ENCODE results near the gene TULP4.
A peak's percentile ranks its signal among the peaks of the same experiment; 100 is the strongest.

TULP4 gene, protein sequence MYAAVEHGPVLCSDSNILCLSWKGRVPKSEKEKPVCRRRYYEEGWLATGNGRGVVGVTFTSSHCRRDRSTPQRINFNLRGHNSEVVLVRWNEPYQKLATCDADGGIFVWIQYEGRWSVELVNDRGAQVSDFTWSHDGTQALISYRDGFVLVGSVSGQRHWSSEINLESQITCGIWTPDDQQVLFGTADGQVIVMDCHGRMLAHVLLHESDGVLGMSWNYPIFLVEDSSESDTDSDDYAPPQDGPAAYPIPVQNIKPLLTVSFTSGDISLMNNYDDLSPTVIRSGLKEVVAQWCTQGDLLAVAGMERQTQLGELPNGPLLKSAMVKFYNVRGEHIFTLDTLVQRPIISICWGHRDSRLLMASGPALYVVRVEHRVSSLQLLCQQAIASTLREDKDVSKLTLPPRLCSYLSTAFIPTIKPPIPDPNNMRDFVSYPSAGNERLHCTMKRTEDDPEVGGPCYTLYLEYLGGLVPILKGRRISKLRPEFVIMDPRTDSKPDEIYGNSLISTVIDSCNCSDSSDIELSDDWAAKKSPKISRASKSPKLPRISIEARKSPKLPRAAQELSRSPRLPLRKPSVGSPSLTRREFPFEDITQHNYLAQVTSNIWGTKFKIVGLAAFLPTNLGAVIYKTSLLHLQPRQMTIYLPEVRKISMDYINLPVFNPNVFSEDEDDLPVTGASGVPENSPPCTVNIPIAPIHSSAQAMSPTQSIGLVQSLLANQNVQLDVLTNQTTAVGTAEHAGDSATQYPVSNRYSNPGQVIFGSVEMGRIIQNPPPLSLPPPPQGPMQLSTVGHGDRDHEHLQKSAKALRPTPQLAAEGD (N-terminal part only)

DNA sequence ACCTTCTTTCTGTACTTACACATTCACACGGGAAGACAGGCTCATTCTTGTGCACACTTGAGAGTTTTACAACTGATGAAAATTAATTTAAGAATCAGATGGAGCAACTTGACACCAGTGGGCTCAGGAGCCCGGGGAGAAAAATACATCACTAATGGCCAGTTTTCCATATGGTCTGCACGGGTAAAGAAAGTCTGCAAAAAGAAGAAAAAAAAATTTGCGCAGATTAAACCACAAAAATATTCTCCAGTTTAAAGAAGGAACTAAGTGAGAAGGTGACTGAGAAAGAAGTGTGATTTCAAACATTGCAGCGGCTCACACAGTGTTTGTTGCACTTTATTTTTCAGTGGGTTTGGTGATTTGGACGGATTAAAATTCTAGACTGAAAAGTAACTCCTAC lies at the start of gene TULP4:
Gene TULP4, plus strand, starts transcription at position 301 of the 400 bp plus-strand sequence. CDS start 1,552 bp downstream, outside the sequence.
- FAIRE-seq: no peak

- FAIRE-seq: no peak
Measured at GRCh38 chr6:158262755-158263154, 49.5 kb upstream of the TULP4 start.

GRCh38 chr6:158264180-158264579 lies 48.1 kb upstream of the TULP4 start:
- FAIRE-seq: no peak

- FAIRE-seq: no peak
Measured at GRCh38 chr6:158266131-158266530, 46.1 kb upstream of the TULP4 start.

- no peak for FAIRE-seq
Measured at GRCh38 chr6:158268361-158269147, 43.7 kb upstream of the TULP4 start.

- no peak for FAIRE-seq
Measured at GRCh38 chr6:158269657-158270056, 42.6 kb upstream of the TULP4 start.

GRCh38 chr6:158270389-158271127 lies 41.7 kb upstream of the TULP4 start:
- no peak for FAIRE-seq

- no peak for FAIRE-seq
Measured at GRCh38 chr6:158272324-158272723, 39.9 kb upstream of the TULP4 start.

DNA sequence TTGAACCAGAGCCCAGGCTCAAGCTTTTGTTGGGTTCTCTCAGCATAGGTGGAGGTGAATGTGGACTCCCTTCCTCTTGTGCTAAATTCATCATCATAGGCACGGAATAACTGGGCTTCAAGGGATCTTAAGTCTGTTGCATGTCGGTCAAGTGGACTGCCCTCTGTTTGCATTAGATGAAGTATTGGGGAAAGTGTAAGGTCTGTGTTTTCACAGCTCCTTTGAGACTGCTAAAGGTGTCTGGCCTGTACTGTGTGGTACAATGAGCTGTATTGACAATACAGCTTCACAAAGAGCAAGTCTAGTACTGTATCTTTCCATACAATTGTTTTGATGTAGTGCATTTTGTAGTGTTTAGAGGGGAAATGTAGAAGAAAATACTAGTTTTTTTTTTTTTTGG lies 34.3 kb upstream of the TULP4 start:
- no peak for FAIRE-seq

- FAIRE-seq: no peak
Measured at GRCh38 chr6:158279615-158280014, 32.6 kb upstream of the TULP4 start.

DNA sequence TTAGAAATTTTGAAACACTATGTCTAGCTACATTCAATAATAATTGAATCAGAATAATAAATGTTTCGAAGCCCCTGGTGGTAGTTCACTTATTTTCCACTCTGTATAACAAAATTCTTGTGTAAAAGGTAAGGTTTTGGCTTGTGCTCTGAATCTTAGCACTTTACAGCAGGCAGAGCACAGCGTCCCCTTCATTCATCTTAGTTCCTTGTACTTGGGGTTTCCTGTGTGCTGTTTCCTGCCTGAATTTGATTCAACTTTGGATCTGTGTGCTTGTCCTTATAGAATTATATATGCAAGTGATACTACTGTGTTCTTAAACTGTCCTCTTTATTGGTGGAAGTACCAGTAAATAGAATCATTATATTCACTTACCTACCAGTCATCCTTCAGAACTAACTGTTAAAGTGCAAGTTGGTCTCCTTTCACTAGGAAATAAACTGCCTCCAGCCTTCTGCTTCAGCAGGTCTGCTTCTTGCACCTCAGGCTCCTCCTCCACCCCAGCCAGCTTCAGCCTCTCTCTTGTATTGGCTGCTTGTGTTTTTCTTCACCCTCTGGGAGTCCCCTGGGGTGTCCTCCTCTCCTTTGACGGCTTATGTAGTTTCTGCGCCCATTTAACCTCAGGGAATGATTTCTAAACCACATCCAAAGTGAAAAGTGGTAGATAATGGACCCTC lies 28.8 kb upstream of the TULP4 start:
- FAIRE-seq: no peak

- FAIRE-seq: peak; percentile 47
Measured at GRCh38 chr6:158284007-158284875, 28.0 kb upstream of the TULP4 start.

- FAIRE-seq: no peak
Measured at GRCh38 chr6:158284876-158285655, 27.2 kb upstream of the TULP4 start.

GRCh38 chr6:158285656-158286021 lies 26.6 kb upstream of the TULP4 start:
- no peak for FAIRE-seq

DNA sequence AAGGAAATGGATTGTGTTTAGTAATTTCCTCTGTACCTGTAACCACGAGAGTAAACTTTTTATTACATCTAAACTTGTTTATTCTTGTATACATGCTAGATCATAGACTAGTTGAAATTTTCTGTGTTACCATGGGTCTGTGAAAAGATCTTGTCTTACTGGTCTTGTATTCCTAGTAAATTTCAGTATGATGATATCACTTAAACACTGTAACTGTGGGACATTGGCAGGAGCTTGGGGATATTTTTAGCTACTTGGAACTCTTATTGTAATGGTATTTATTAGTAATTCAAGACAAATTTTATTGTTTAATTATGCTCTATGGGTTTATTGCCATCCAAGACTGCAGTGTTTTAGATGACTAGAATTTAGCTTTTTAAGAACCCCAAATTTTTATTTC lies 25.9 kb upstream of the TULP4 start:
- FAIRE-seq: no peak

GRCh38 chr6:158287047-158287446 lies 25.2 kb upstream of the TULP4 start:
- no peak for FAIRE-seq

DNA sequence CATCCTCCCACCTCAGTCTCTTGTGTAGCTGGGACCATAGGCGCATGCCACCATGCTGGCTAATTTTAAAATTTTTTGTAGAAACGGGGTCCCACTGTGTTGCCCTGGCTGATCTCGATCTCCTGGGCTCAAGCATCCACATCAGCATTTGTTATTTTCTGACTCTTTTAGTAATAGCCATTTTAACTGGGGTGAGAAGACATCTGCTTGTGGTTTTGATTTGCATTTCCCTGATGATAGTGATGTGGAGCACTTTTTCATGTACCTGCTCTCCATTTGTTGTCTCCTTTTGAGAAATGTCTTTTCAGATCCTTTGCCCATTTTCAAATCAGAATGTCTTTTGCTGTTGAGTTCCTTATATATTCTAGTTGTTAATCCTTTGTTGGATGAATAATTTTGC lies 22.2 kb upstream of the TULP4 start:
- FAIRE-seq: no peak

DNA sequence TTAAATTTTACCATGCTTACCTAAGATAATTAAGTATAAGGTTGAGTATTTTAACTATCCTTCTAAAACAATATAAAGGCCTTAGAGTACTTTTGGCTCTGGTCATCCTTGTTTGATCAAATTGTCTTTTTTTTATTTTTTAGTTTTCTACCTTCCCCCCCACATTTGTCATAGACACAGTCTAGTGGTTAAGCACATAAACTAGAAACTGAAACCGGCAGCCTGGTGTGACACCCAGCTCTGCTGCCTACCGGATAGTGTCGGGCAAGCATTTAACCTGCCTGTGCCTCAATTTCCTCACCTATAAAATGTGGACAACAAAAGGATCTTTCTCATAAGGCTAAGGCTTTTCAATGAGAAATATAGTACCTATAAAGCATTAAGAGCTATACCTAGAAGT lies 21.6 kb upstream of the TULP4 start:
- FAIRE-seq: no peak

DNA sequence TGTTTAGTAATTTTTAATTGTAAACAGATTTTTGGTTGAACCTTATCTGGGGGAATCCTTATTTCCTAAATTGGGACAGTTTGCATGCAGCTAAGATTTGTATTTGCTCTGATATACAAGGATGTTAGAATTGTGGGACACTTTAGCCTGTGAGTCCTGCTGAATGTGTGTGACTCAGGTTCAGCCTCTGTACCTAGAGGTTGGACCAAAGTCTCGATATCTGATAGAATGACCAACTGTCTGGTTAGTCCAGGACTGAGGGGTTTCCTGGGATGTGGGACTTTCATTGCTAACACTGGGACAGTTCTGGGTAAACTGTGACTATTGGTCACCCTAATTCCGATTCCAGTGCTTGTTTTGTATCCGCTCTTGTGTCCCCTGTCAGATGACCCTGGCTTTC lies 20.2 kb upstream of the TULP4 start:
- FAIRE-seq: no peak

- no peak for FAIRE-seq
Measured at GRCh38 chr6:158293122-158293521, 19.1 kb upstream of the TULP4 start.

All from islet of Langerhans (tissue), 1 donor.